Eye (tissue), 1 donor: ENCODE data around the gene C3orf70.

Experiments used
- DNase-seq: peaks from one replicate; pipeline ENCODE4 v3.0.0-alpha.2; 2015

C3orf70 gene

DNA sequence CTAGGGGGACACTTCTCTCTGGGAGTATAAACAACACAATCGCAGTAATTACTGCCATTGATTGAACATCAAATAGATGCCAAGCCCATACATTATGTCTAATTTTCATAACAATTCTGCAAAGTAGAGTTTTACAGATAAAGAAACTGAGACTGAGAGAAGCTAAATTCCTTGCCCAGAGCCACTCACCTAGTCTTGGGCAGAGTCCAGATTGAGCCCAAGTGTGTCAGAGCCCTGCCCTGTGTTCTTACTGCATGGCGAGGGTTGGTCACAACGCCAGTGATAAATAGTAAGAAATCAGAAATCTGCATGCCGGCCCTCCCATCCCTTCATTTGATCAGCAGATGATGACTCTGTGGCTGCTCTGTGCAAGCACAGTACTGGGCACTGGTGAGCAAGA, 106.3 kb downstream of the C3orf70 start:
- DNase-seq: no peak

DNA sequence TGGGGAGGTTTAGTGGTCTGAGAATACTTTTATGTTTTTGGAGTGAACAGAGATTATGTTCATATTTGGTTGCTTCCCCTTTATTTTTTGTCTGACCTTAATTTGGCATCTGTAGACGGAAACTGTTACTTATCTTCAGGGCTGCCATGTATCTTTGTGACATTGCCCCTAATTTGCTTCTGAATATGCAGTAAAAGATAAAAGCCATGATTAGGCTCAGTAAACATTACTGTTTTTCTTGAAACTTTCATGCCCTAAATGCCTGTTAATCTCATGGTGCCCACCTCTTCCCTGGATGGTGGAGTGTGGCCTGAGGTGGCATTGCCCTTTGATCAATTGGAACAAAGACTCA, 106.7 kb downstream of the C3orf70 start:
- DNase-seq: no peak

DNA sequence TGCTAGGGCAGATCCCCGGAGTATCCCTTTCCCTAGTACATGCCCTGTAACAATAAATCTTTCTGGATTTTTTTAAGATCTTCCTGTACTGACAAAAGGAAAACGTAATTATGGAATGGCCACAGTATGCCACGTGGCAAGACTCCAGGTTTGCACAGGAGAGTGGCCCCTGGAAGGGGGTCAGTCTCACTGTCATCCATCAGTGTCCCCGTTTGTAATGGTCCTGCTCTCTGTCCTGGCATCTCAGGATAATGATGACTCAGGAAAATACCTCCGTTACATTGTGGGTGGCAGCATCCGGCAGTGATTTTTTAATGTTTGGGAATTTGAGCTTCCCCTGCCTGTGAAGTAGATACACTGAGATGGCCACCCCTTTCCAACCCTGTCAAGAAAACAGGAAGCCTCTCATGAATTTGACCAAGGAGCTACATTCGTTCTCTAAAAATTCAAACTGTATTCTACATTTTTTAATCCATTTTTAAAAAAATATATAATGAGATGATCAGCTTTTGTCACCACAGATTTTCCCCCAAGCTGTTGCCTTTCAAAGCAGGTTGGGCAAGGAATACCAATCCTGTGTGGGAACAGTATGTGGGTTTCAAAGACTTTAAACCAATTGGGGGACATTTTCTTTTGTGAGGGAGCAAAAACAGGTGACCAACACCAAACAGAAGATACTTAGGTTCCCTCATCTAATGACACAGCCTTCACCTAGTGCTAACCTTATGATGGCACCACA, 110.4 kb downstream of the C3orf70 start:
- DNase-seq: no peak

DNA sequence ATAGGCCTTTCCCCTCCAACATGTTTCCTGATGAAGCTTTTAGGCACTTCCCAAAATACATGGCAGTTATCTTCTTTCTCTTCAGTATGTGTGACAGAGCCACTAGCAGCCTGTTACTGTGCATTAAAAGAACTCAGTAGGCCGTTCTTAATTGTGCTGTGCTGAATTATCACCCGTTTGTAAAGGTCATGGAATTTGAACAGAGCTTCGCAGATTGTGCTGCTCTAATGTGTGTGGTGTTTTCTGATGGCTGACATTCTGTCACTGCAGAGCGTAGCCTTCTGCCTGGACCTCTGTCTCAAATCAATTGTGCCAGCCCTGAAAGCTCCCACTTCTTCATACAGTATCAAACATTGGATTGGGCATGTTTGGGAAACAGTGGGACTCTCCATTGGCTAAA, 111.3 kb downstream of the C3orf70 start:
- DNase-seq: peak; percentile 26

DNA sequence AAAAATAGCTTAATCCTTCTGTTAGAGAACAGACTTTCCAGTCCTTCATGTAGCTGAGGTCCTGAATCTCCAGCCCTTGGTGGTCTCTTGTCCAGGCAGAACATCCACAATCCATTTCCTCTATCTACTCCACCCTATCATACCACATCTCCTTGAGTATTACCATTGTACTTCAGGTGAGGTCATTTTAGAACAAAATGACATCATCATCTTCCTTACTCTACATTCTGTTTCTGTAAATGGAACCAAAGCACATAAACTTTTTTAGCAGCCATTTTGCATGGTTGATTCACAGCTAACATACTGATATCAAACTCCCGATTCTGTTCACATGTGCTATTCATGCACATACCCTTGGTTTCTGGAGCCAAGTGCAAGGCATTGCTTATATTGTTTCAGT, 112.4 kb downstream of the C3orf70 start:
- DNase-seq: no peak

DNA sequence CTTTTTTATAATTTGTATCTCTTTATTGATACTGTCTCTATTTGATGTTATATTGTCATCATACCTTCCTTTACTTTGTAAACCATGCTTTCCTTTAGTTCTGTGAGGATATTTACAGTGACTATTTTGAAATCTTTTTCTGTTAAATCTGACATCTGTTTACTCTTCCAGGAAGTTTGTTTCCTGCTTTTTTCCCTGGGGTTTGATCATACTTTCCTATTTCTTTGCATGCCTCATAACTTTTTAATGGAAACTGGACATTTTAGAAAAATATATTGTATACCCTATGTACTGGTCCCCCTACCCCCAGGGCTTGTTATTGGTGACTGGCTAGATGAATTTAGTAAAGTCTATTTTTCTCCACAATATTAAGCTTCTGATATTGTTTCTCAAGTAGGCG, 115.1 kb downstream of the C3orf70 start:
- DNase-seq: no peak

DNA sequence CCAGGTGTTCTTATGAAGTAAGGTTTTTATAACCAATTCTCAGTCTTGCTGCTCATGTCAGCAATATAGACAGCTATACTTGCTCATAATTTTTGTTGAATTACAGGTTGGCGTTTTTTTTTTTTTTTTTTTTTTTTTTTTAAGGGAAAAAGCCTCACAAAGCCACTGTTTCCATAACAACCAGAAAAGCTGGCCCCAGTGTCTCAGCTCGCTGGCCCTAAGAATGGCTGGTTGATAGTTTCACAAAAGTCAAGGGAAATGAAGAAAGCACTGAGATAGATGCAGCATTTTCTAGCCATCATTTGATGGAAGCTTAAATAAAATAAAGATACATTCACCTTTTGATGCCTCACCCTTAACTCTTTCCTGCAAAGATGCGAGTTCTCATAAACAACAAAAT, 121.9 kb downstream of the C3orf70 start:
- no peak for DNase-seq

DNA sequence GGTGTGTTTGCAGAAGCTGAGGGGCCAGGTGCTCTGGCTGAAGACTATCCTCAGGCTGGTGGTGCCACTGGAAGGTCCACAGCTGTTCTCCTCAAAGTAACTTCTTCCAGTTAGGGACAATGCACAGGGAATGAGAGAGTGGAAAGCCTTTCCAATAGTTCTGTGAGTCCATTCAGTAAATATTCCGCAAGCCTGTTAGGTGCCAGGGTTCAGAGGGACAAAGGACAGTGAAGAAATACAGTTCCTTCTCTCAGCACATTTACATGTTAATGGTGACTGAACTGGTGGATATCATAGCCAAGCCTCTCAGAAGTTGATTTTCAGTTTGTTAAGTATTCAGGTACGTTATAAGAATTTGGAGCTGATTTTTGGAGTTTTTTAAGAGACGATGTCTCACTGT, 122.5 kb downstream of the C3orf70 start:
- DNase-seq: no peak

DNA sequence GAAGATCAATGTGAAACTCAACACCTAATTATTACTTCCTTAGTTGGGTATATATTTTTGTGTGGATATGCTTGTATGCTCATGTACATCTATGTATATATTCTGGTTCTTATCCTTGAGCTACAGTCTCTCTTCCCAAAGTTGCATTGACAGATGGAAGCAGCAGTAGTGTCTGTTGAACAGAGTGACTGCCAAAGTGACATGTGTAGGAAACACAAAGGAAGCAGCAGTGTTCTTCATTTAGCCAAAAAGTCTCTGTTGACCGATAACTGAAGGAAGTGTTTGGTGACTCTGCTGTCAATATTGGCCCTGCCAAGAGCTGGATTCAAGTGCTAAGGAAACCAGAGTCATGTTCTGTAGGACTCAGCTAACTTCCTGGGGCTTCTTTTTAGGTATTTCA, 123.8 kb downstream of the C3orf70 start:
- no peak for DNase-seq

DNA sequence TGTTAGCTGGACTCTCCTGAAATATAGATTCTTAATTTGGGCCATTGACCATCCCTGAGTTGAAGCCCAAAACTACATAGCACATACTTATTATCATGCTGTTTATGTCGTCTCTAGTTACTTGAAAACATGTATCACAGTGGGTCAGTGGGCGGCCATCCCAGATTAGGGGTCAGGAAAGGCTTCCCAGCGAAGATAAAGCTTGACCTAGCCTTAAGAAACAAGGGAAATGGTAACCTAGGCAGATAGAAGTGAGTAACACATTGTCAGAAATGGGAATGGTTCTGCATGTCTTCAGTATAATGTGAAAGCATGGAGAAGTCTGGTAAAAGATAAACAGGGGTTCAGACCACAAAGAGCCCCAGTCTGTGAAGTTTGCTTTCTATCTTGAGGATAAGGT, 124.7 kb downstream of the C3orf70 start:
- DNase-seq: no peak
